ENCODE measurements around the gene KCNMA1. TPM values are rescaled to one million over a fixed set of nuclear protein-coding genes. Genes with fewer than 3 reads are reported as not detected.

Gene KCNMA1
- total RNA-seq, 1 experiment from 2014 or later = 20.7 TPM

GRCh38 chr10:76911184-76911583 lies 726.4 kb downstream of the KCNMA1 start:
- H3K36me3 Mint-ChIP-seq (ENCODE audit: insufficient read depth, unreplicated experiment) = no peaks in the 10 kb centered on the region
- no peaks in the 10 kb centered on the region for H3K9me3 Mint-ChIP-seq (ENCODE audit: unreplicated experiment)
- H3K4me3 Mint-ChIP-seq (ENCODE audit: unreplicated experiment) = no peak overlapping the region
- ChIA-PET POLR2A (no interaction called here), CTCF (no interaction called here)
- H3K27ac Mint-ChIP-seq (ENCODE audit: unreplicated experiment) = no peak overlapping the region
- Histone ChIP-seq H3K27me3 (replicated peaks; ENCODE audit: control insufficient read depth, insufficient read depth, low read length) (no peaks in the 10 kb centered on the region; the same call in 1 of the 2 replicates), H3K36me3 (ENCODE audit: control insufficient read depth, insufficient read depth, low read length) (no peaks in the 10 kb centered on the region), H3K9me3 (no peaks in the 10 kb centered on the region), H3K4me1 (no peaks in the 10 kb centered on the region), H3K4me3 (ENCODE audit: low read depth, low read length) (no peak overlapping the region)
- peaks cover 3% of the 10 kb centered on the region for H3K27me3 Mint-ChIP-seq (ENCODE audit: insufficient read depth, unreplicated experiment)
- no peak for DNase-seq
- intact Hi-C loops (cut with micrococcal nuclease; ENCODE audit: unreplicated experiment) = no loop called here
- TF ChIP-seq CTCF (IDR thresholded peaks at IDR 0.05; ENCODE audit: insufficient read depth in 1 of 2, low read depth in 1 of 2, low read length in 1 of 2, severe bottlenecking in 1 of 2, unreplicated experiment in 1 of 2) = no peak
- no TSS peak for BruUV-seq (replicated peaks)
- no peaks in the 10 kb centered on the region for H3K4me1 Mint-ChIP-seq (ENCODE audit: low read depth, unreplicated experiment)

GRCh38 chr10:76910184-76910962 lies 727.2 kb downstream of the KCNMA1 start:
- Mint-ChIP-seq H3K36me3 (ENCODE audit: insufficient read depth, unreplicated experiment) (no peaks in the 10 kb centered on the region), H3K4me3 (ENCODE audit: unreplicated experiment) (no peak overlapping the region), H3K27me3 (ENCODE audit: insufficient read depth, unreplicated experiment) (peaks cover 3% of the 10 kb centered on the region), H3K27ac (ENCODE audit: unreplicated experiment) (no peak overlapping the region), H3K4me1 (ENCODE audit: low read depth, unreplicated experiment) (no peaks in the 10 kb centered on the region), H3K9me3 (ENCODE audit: unreplicated experiment) (no peaks in the 10 kb centered on the region)
- CTCF ChIA-PET = no interaction called here
- Histone ChIP-seq H3K27me3 (replicated peaks; ENCODE audit: control insufficient read depth, insufficient read depth, low read length) (no peaks in the 10 kb centered on the region), H3K4me1 (no peaks in the 10 kb centered on the region), H3K9me3 (no peaks in the 10 kb centered on the region), H3K36me3 (ENCODE audit: control insufficient read depth, insufficient read depth, low read length) (no peaks in the 10 kb centered on the region), H3K4me3 (ENCODE audit: low read depth, low read length) (no peak overlapping the region)
- TF ChIP-seq CTCF (IDR thresholded peaks at IDR 0.05; ENCODE audit: insufficient read depth in 1 of 2, low read depth in 1 of 2, low read length in 1 of 2, severe bottlenecking in 1 of 2, unreplicated experiment in 1 of 2) = no peak
- POLR2A ChIA-PET = no interaction called here
- intact Hi-C loops (cut with micrococcal nuclease; ENCODE audit: unreplicated experiment) = no loop called here
- BruUV-seq (replicated peaks) = no TSS peak
- no peak for DNase-seq

- no peak for DNase-seq
- ChIA-PET POLR2A (no interaction called here), CTCF (no interaction called here)
- no TSS peak for BruUV-seq (replicated peaks)
- Mint-ChIP-seq H3K27ac (ENCODE audit: unreplicated experiment) (no peak overlapping the region), H3K27me3 (ENCODE audit: insufficient read depth, unreplicated experiment) (peaks cover 4% of the 10 kb centered on the region), H3K4me3 (ENCODE audit: unreplicated experiment) (no peak overlapping the region), H3K4me1 (ENCODE audit: low read depth, unreplicated experiment) (no peaks in the 10 kb centered on the region), H3K9me3 (ENCODE audit: unreplicated experiment) (no peaks in the 10 kb centered on the region), H3K36me3 (ENCODE audit: insufficient read depth, unreplicated experiment) (peaks cover 5% of the 10 kb centered on the region)
- no peaks in the 10 kb centered on the region for H3K9me3 ChIP-seq
- H3K4me1 ChIP-seq = no peaks in the 10 kb centered on the region
- intact Hi-C loops (cut with micrococcal nuclease; ENCODE audit: unreplicated experiment) = no loop called here
- H3K36me3 ChIP-seq (ENCODE audit: control insufficient read depth, insufficient read depth, low read length) = no peaks in the 10 kb centered on the region
- H3K4me3 ChIP-seq (ENCODE audit: low read depth, low read length) = no peak overlapping the region
- H3K27me3 ChIP-seq (replicated peaks; ENCODE audit: control insufficient read depth, insufficient read depth, low read length) = no peaks in the 10 kb centered on the region
- TF ChIP-seq CTCF (IDR thresholded peaks at IDR 0.05; ENCODE audit: insufficient read depth in 1 of 2, low read depth in 1 of 2, low read length in 1 of 2, severe bottlenecking in 1 of 2, unreplicated experiment in 1 of 2) = no peak
Observed at GRCh38 chr10:76906256-76906655, 731.4 kb downstream of the KCNMA1 start.
